Uterus (tissue), 4 donors: ENCODE measurements around the gene DMXL1. TPM values are rescaled to one million over a fixed set of nuclear protein-coding genes. Genes with fewer than 3 reads are reported as not detected.

Source experiments
- DNase-seq, 2 donors: peaks; one replicate each; pipeline ENCODE4 v3.0.0-alpha.2; 2019 to 2020
- H3K27ac ChIP-seq, 2 donors: fragments of 200-600 bp; sonication (generic); 1 replicate in 1 of 2; 2 replicates in 1 of 2; pipeline ENCODE4 v1.5.1; 2016 to 2018
- H3K27me3 ChIP-seq, 2 donors: fragments of 200-600 bp; sonication (generic); one replicate each; pipeline ENCODE4 v1.5.1; 2018 to 2019; ENCODE audit warnings: control low read depth in 1 of 2
- H3K36me3 ChIP-seq, 2 donors: fragments of 200-600 bp; sonication (generic); one replicate each; pipeline ENCODE4 v1.5.1; 2019; ENCODE audit warnings: control low read depth in 1 of 2
- H3K4me1 ChIP-seq, 2 donors: fragments of 200-600 bp; sonication (generic); one replicate each; pipeline ENCODE4 v1.5.1; 2018 to 2019; ENCODE audit warnings: control low read depth in 1 of 2
- H3K4me3 ChIP-seq, 2 donors: fragments of 200-600 bp; sonication (generic); 1 replicate in 1 of 2; 2 replicates in 1 of 2; pipeline ENCODE4 v1.5.1; 2018 to 2019; ENCODE audit warnings: mild to moderate bottlenecking in 1 of 2
- H3K9me3 ChIP-seq, 2 donors: fragments of 200-600 bp; sonication (generic); one replicate each; pipeline ENCODE4 v1.5.1; 2019; ENCODE audit warnings: control low read depth in 1 of 2
- POLR2A ChIP-seq, 2 donors: fragments of 450-650 bp; IDR thresholded peaks; one replicate each; pipeline ENCODE4 v1.6.1; 2016; ENCODE audit warnings: antibody characterized with exemption in 2 of 2, mild to moderate bottlenecking in 1 of 2, moderate library complexity in 1 of 2
- intact Hi-C: fragments of 100-400 bp; cut with DNase I; formaldehyde crosslinking; loops from one replicate; pipeline ENCODE4 v1.15.1; 2023; ENCODE audit warnings: low total_unique reads
- total RNA-seq, 4 donors: library from RNA; depleted of rRNA in 3 of 4; stranded (reverse); fragments of >200 nt in 3 of 4; gene quantifications; one replicate each; pipeline versions ENCODE4 v1.1.0 to v1.2.4, GENCODE V29; 2014 to 2023
- TF ChIP-seq, protein P1 (sequence below), 4 experiments: fragments of 200-600 bp in 2 of 4; fragments of 450-650 bp in 2 of 4; sonication (generic) in 2 of 4; IDR thresholded peaks; one replicate each; pipeline ENCODE4 v1.5.1; 2016 to 2019; ENCODE audit warnings: antibody characterized with exemption in 4 of 4, mild to moderate bottlenecking in 2 of 4, moderate library complexity in 1 of 4
- donor health status: DM: yes; HTN: yes; CAD: no.

DMXL1 gene
- total RNA-seq, 4 donors from 2014 or later, result 24.4 to 119 (median 56.1) TPM

DNA sequence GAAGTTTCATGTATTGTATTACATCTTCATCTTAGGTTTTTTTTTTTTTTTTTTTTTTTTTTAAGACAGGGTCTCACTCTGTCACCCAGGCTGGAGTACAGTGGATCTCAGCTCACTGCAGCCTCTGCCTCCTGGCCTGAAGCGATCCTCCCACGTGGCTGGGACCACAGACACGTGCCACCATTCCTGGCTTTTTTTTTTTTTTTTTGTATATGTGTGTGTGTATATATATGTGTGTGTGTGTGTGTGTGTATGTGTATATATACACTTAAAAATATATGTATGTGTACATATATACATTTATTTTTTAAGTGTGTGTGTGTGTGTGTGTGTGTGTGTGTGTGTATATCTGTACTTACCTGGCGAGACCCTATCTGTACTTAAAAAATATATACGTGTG is 6.6 kb downstream of the DMXL1 start:
- H3K4me1 ChIP-seq, result peaks cover 0 to 8% of the 10 kb centered on the region in 2 donors

DNA sequence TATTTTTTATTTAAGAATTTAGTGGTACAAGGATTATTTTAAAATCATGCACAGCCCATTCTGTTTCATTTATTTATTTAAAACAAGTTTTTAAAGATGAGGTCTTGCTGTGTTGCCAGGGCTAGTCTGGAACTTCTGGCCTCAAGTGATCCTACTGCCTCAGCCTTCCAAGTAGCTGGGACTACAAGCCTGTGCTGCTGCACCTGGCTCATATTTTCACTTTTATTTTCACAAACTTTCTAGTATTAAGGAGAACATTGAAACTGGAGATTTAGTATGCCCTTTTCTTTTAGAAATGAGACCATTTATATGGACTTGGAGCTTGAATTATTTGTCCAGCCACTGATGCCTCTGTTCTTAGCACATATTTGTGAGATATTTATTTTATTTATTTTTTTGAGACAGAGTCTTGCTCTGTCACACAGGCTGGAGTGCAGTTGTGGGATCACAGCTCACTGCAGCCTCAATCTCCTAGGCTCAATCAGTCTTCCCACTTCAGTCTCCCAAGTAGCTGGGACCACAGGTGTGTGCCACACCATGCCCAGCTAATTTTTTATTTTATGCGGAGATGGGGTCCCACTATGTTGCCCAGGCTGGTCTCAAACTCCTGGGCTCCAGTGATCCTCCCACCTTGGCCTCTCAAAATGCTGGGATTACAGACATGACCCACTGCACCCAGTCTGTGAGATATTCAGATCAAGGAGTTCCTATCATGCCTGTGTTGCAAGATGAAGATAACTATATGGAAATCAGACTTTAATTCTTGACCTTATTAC is 7.4 kb downstream of the DMXL1 start:
- intact Hi-C loops, result no loop called here
- no peaks in the 10 kb centered on the region for H3K27me3 ChIP-seq
- TF ChIP-seq, protein P1, sequence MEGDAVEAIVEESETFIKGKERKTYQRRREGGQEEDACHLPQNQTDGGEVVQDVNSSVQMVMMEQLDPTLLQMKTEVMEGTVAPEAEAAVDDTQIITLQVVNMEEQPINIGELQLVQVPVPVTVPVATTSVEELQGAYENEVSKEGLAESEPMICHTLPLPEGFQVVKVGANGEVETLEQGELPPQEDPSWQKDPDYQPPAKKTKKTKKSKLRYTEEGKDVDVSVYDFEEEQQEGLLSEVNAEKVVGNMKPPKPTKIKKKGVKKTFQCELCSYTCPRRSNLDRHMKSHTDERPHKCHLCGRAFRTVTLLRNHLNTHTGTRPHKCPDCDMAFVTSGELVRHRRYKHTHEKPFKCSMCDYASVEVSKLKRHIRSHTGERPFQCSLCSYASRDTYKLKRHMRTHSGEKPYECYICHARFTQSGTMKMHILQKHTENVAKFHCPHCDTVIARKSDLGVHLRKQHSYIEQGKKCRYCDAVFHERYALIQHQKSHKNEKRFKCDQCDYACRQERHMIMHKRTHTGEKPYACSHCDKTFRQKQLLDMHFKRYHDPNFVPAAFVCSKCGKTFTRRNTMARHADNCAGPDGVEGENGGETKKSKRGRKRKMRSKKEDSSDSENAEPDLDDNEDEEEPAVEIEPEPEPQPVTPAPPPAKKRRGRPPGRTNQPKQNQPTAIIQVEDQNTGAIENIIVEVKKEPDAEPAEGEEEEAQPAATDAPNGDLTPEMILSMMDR (IDR thresholded peaks at IDR 0.05), result no peak
- no peak for TF ChIP-seq POLR2A (IDR thresholded peaks at IDR 0.05)

More for the DNA sequence above, 6.6 kb downstream of the DMXL1 start:
- Histone ChIP-seq H3K4me3 (no peak overlapping the region), H3K36me3 (no peaks in the 10 kb centered on the region), H3K27ac (no peak overlapping the region), H3K27me3 (no peaks in the 10 kb centered on the region), H3K9me3 (no peaks in the 10 kb centered on the region)
- TF ChIP-seq, protein P1 (IDR thresholded peaks at IDR 0.05), result no peak
- DNase-seq, result no peak
- intact Hi-C loops, result no loop called here

DNA sequence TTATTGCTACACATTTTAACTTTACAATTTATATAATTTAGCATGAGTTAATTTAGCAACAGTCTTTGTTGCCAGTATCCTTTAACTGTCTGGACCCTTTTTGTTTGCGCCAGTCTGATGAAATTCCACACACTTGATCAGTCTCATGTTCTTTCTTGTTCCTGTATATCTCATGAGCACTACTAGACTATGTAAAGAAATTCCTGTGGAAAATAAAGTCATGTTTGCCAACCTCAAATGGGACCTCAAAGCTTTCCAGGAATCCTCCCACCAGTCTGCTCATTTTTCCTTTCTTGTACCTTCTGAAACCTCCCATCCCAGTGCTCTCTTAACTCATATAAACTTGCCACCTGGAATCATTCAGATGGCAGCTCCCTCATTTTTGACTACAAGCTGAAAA is 8.0 kb downstream of the DMXL1 start:
- H3K4me1 ChIP-seq, result no peaks in the 10 kb centered on the region
- H3K9me3 ChIP-seq, result no peaks in the 10 kb centered on the region
- H3K36me3 ChIP-seq, result no peaks in the 10 kb centered on the region
- H3K4me3 ChIP-seq, result no peak overlapping the region
- H3K27me3 ChIP-seq, result no peaks in the 10 kb centered on the region
- TF ChIP-seq, protein P1 (IDR thresholded peaks at IDR 0.05), result no peak
- no peak for TF ChIP-seq POLR2A (IDR thresholded peaks at IDR 0.05)
- H3K27ac ChIP-seq, result no peak overlapping the region
- DNase-seq, result no peak
- intact Hi-C loops, result no loop called here

More for the DNA sequence above, 7.4 kb downstream of the DMXL1 start:
- no peak for DNase-seq
- Histone ChIP-seq H3K27ac (no peak overlapping the region), H3K4me1 (no peaks in the 10 kb centered on the region), H3K9me3 (no peaks in the 10 kb centered on the region), H3K4me3 (no peak overlapping the region), H3K36me3 (no peaks in the 10 kb centered on the region)

DNA sequence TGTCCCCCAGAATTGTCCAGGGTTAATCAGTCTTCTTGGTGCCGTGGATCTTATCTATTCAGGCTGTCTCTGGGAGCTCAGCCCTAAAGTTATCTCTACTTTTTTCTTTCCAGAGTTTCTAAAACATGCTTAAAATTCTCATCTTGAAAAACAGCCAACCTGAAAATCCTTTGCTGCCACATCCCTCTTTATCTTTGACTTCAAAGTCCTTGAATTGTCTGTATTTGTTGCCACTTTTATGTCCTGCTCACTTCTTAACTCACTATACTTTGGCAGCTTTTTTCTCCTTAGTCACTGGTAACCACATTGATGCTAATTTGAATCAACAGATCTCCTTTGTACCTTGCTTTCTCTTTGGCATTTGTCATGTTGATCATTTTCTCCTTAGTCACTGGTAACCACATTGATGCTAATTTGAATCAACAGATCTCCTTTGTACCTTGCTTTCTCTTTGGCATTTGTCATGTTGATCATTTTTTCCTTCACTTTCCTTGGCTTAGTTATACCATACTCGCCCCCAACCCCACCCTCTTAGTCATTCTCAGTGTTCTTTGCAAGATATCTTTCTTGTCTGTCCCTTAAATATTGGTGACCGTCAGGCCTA is 8.5 kb downstream of the DMXL1 start:
- Histone ChIP-seq H3K27me3 (no peaks in the 10 kb centered on the region), H3K4me3 (no peak overlapping the region), H3K27ac (no peak overlapping the region), H3K9me3 (no peaks in the 10 kb centered on the region), H3K4me1 (no peaks in the 10 kb centered on the region), H3K36me3 (no peaks in the 10 kb centered on the region)
- intact Hi-C loops, result no loop called here
- no peak for DNase-seq
- TF ChIP-seq POLR2A (IDR thresholded peaks at IDR 0.05), result no peak
- TF ChIP-seq, protein P1 (IDR thresholded peaks at IDR 0.05), result no peak

DNA sequence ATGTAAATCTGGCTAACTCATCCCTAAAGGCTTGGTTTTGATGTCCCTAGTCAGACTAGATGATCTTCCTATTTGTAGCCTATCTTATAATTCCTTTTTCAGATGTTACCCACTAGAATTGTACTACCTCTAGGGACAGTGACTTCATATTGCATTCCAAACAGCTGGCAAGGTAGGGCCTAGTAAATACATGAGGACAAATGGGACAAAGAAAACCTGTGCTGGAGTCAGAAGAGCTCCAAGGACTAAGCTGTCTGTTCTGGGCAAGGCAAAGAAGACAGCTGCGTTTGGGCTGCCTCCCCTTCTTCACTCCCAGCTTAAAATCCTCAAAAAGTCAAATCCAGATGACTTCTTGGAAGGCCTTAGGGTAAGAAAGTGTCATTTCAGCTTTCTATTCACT is 10.0 kb downstream of the DMXL1 start:
- Histone ChIP-seq H3K36me3 (no peaks in the 10 kb centered on the region), H3K27ac (no peak overlapping the region), H3K27me3 (no peaks in the 10 kb centered on the region), H3K9me3 (no peaks in the 10 kb centered on the region), H3K4me1 (no peaks in the 10 kb centered on the region), H3K4me3 (no peak overlapping the region)
- intact Hi-C loops, result no loop called here
- TF ChIP-seq, protein P1 (IDR thresholded peaks at IDR 0.05), result no peak
- TF ChIP-seq POLR2A (IDR thresholded peaks at IDR 0.05), result no peak
- no peak for DNase-seq
